ENCODE results near the gene PALLD. TPM values are rescaled to one million over a fixed set of nuclear protein-coding genes. Genes with fewer than 3 reads are reported as not detected.

PALLD gene
- total and polyA plus RNA-seq, 3 donors from 2014 or later: 138 to 156 (median 146) TPM

DNA sequence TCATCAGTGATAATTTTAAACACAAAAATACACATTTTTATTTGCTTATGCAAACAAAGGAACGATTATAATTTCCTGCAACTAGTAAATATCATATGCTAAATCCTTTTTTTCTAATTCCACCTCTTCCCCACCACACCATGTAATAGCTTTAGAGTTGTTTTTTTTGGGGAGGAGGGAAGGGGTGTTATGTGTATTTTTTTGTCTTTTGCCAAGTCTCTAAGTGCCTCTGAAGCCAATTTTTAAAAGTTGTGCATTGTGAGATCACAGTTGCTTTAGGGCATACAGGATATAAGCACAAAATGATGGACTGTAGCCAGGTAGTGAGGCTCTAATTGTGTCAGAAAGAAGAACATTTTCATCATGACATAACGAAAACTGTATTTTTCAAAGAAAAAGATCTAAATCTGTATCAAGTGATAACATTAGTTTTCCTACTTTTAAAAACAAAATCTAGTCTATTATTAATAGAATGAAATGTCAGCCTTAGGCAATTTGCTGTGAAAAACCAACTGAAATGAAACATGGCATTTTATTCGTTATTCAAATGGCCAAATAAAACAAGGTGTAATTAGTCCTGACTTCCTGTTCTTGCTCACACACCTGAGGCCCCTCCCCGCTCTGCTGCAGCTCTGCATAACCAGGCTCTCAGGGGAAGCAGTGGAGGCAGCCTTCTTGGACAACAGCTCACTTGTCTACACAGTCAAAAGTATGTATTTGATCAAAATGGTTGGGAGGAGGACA is 157.4 kb downstream of the PALLD start:
- Histone ChIP-seq H3K27ac (no peak overlapping the region), H3K36me3 (ENCODE audit: low read depth, missing control alignments) (no peaks in the 10 kb centered on the region), H3K27me3 (no peaks in the 10 kb centered on the region), H3K4me3 (no peak overlapping the region), H3K4me1 (no peaks in the 10 kb centered on the region), H3K9me3 (no peaks in the 10 kb centered on the region)
- TF ChIP-seq, protein P1, sequence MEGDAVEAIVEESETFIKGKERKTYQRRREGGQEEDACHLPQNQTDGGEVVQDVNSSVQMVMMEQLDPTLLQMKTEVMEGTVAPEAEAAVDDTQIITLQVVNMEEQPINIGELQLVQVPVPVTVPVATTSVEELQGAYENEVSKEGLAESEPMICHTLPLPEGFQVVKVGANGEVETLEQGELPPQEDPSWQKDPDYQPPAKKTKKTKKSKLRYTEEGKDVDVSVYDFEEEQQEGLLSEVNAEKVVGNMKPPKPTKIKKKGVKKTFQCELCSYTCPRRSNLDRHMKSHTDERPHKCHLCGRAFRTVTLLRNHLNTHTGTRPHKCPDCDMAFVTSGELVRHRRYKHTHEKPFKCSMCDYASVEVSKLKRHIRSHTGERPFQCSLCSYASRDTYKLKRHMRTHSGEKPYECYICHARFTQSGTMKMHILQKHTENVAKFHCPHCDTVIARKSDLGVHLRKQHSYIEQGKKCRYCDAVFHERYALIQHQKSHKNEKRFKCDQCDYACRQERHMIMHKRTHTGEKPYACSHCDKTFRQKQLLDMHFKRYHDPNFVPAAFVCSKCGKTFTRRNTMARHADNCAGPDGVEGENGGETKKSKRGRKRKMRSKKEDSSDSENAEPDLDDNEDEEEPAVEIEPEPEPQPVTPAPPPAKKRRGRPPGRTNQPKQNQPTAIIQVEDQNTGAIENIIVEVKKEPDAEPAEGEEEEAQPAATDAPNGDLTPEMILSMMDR (IDR thresholded peaks at IDR 0.05): no peak
- no peak for TF ChIP-seq POLR2A (IDR thresholded peaks at IDR 0.05)
- 74 to 78% methylated on average over 4 of the region's 4 CpGs for WGBS, 2 donors
- intact Hi-C loops (cut with DNase I; ENCODE audit: low total_unique reads): no loop called here
- no peak for DNase-seq

DNA sequence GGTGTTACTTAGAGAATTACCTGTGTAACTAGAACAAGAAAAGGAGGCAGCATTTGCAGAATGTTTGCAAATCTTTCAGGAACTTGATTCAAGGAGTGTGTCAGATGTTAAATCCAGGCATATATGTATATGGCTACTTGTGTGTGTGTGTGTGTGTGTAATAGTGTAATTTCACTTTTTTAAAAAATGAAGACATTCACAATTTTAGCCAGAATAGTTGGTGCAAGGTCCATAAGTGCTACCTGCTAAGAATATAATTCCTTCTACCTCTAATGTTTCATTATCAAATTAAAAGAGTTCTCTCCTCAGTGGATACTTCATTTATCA is 158.0 kb downstream of the PALLD start:
- Histone ChIP-seq H3K4me1 (no peaks in the 10 kb centered on the region), H3K4me3 (no peak overlapping the region), H3K9me3 (no peaks in the 10 kb centered on the region), H3K36me3 (ENCODE audit: low read depth, missing control alignments) (no peaks in the 10 kb centered on the region), H3K27me3 (no peaks in the 10 kb centered on the region), H3K27ac (no peak overlapping the region)
- TF ChIP-seq, protein P1 (IDR thresholded peaks at IDR 0.05): no peak
- TF ChIP-seq POLR2A (IDR thresholded peaks at IDR 0.05): no peak
- no peak for DNase-seq
- intact Hi-C loops (cut with DNase I; ENCODE audit: low total_unique reads): no loop called here

DNA sequence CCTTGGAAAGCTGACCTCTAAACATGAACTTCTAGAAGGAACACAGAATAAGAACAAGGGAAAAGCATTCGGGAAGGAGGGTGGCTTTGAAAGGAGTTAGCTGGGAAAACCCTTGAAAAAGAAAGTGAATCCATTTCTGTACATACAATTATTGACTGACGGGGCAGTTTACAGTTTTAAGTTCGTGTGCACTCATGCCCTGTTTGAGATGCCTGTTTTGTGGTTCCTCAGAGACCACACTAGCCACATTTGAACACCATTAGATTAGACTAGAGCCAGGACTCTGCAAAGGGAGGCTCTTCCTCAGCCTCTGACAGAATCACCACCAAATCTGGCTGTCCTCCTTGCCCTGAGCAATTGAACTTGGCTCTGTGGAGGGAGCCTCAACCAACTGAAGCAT is 158.3 kb downstream of the PALLD start:
- no peaks in the 10 kb centered on the region for H3K27me3 ChIP-seq
- TF ChIP-seq, protein P1 (IDR thresholded peaks at IDR 0.05): no peak
- TF ChIP-seq POLR2A (IDR thresholded peaks at IDR 0.05): no peak
- no peaks in the 10 kb centered on the region for H3K9me3 ChIP-seq

DNA sequence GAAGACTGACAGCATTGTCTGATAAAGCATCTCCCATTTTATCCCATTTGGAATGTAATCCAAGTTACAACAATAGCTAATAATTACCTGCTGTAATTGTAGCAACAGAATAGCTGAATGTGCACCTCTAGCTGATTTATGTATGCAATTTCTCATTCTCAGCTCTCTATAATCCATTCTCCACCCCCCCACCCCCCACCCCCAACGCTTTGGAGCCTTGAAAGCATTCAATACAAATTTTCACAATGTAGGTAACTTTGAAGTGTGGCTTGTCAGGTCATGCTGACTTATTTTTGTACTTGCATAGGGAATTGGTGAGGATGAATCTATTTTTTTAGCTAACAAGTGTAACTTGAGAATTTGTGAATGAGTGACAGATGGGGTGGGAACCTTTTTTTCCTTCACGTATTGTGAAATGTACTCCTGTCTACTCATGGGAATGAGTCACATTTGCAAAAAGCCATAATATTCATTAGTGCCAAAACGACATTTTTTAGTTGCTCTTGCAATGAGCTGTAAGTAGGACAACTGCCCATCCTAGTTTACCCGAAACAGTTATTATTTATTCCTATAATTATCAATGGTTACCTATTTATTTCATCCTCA is 159.3 kb downstream of the PALLD start:
- H3K27me3 ChIP-seq: no peaks in the 10 kb centered on the region
- no peak for TF ChIP-seq POLR2A (IDR thresholded peaks at IDR 0.05)
- TF ChIP-seq, protein P1 (IDR thresholded peaks at IDR 0.05): no peak
- no peak overlapping the region for H3K4me3 ChIP-seq
- H3K36me3 ChIP-seq (ENCODE audit: low read depth, missing control alignments): no peaks in the 10 kb centered on the region
- H3K27ac ChIP-seq: no peak overlapping the region
- no peaks in the 10 kb centered on the region for H3K9me3 ChIP-seq
- DNase-seq: no peak
- 92 to 95% methylated on average over 4 of the region's 4 CpGs for WGBS, 2 donors
- intact Hi-C loops (cut with DNase I; ENCODE audit: low total_unique reads): no loop called here
- H3K4me1 ChIP-seq: no peaks in the 10 kb centered on the region

More for the DNA sequence above, 158.3 kb downstream of the PALLD start:
- 74 to 83% methylated on average over 3 of the region's 3 CpGs for WGBS, 2 donors
- Histone ChIP-seq H3K4me1 (no peaks in the 10 kb centered on the region), H3K27ac (no peak overlapping the region), H3K36me3 (ENCODE audit: low read depth, missing control alignments) (no peaks in the 10 kb centered on the region), H3K4me3 (no peak overlapping the region)
- intact Hi-C loops (cut with DNase I; ENCODE audit: low total_unique reads): no loop called here
- DNase-seq: no peak

All from testis (tissue), 3 donors.